ENCODE measurements around the gene TRMT11.

Gene TRMT11

GRCh38 chr6:125968493-125968892 lies 17.8 kb upstream of the TRMT11 start:
- Histone ChIP-seq H3K36me3 (ENCODE audit: control insufficient read depth in 2 of 2, insufficient read depth in 1 of 2, low read length in 2 of 2) (peaks cover 21 to 35% of the 10 kb centered on the region in 2 experiments), H3K9me3 (ENCODE audit: control insufficient read depth, insufficient read depth, low read depth, low read length) (no peaks in the 10 kb centered on the region), H3K4me3 (ENCODE audit: low read depth, low read length) (no peak overlapping the region), H3K4me1 (ENCODE audit: control insufficient read depth, insufficient read depth, low read length) (no peaks in the 10 kb centered on the region), H3K27ac (ENCODE audit: extremely low read depth, low read depth, low read length) (no peak overlapping the region)
- POLR2A ChIA-PET, result no interaction called here
- CTCF ChIA-PET, result interaction anchor here (1.2 to 2.5 kb wide), 2 partner anchors 12 to 18 kb away, joined by 3 to 11 read pairs; partner anchors contain the start of genes HINT3 and TRMT11
- TF ChIP-seq MYNN (tag by site-specific recombination; IDR thresholded peaks at IDR 0.05; ENCODE audit: borderline replicate concordance) (no peak), ZNF404 (tag by site-specific recombination; IDR thresholded peaks at IDR 0.05) (no peak), ZNF121 (tag by site-specific recombination; IDR thresholded peaks at IDR 0.05) (no peak), ZNF558 (tag by site-specific recombination; IDR thresholded peaks at IDR 0.05) (no peak), KLF1 (tag by site-specific recombination; IDR thresholded peaks at IDR 0.05) (no peak), ZNF146 (tag by site-specific recombination; IDR thresholded peaks at IDR 0.05) (no peak), ZNF48 (tag by site-specific recombination; IDR thresholded peaks at IDR 0.05) (no peak), HOXD13 (CRISPR knock-in tag; IDR thresholded peaks at IDR 0.05; ENCODE audit: borderline replicate concordance) (no peak), ZNF280C (tag by site-specific recombination; IDR thresholded peaks at IDR 0.05) (no peak), PATZ1 (tag by site-specific recombination; IDR thresholded peaks at IDR 0.05) (no peak), OVOL3 (tag by site-specific recombination; IDR thresholded peaks at IDR 0.05) (no peak), ZNF624 (tag by site-specific recombination; IDR thresholded peaks at IDR 0.05) (no peak), ZNF555 (tag by site-specific recombination; conservative IDR thresholded peaks at IDR 0.05) (no peak), ZNF223 (tag by site-specific recombination; IDR thresholded peaks at IDR 0.05) (no peak), SP3 (tag by site-specific recombination; IDR thresholded peaks at IDR 0.05) (no peak), ZBTB49 (tag by site-specific recombination; IDR thresholded peaks at IDR 0.05; ENCODE audit: low read depth) (no peak), ZBTB1 (tag by site-specific recombination; IDR thresholded peaks at IDR 0.05) (no peak), ZBTB44 (tag by site-specific recombination; IDR thresholded peaks at IDR 0.05) (no peak), GFI1B (tag by site-specific recombination; IDR thresholded peaks at IDR 0.05) (no peak)
